Measurements from ENCODE around the gene OR10G7. TPM values are rescaled to one million over a fixed set of nuclear protein-coding genes. Genes with fewer than 3 reads are reported as not detected.

The OR10G7 gene
- total RNA-seq, 1 donor from 2014 or later: not detected

DNA sequence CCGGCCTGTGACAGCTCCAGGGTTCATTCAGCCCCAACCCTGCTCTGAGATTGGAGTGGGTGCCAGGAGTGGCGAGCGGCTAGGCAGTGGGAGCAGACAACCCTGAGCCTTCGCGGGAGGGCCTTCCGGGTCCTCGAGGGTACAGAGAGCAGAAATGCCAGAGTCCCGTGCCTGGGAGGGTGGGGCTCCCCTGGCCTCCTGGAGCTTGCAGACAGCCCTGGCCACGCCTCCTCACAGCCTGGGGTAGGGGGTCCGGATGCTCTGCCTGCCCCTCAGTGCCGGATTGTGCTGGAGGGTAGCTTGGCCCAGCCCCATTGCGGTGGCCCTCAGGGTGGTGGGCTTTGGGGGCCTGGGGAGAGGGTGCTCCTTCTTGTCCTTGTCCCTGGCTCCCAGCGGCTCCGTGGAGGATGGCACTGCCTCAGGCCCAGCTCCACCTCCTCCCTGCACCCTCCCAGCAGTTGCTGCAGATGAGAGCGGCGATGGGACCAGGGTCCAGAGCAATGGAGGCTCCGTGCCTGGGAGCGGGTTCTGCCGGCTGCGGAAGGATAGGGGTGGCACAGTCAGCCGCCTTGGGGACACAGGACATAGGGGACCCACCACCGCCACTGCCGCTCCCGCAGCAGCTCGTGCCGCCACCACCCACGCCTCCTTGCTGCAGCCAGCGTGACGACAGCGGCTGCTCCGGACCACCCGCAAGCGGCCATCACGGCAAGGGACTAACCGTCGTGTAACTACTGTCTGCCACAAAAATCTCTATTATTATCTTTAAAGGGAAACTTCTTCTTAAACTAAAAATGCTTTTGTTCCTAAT lies 34.9 kb upstream of the OR10G7 start:
- peak; percentile 40 for DNase-seq
- no peaks in the 10 kb centered on the region for H3K27me3 Mint-ChIP-seq (ENCODE audit: unreplicated experiment)
- H3K36me3 Mint-ChIP-seq (ENCODE audit: unreplicated experiment): no peaks in the 10 kb centered on the region
- H3K9me3 Mint-ChIP-seq (ENCODE audit: unreplicated experiment): no peaks in the 10 kb centered on the region
- H3K4me1 Mint-ChIP-seq (ENCODE audit: low read depth, unreplicated experiment): no peaks in the 10 kb centered on the region
- no peak overlapping the region for H3K27ac Mint-ChIP-seq (ENCODE audit: unreplicated experiment)
- peak overlapping the region; percentile 65 for H3K4me3 Mint-ChIP-seq (ENCODE audit: unreplicated experiment)
- TF ChIP-seq, protein P1, sequence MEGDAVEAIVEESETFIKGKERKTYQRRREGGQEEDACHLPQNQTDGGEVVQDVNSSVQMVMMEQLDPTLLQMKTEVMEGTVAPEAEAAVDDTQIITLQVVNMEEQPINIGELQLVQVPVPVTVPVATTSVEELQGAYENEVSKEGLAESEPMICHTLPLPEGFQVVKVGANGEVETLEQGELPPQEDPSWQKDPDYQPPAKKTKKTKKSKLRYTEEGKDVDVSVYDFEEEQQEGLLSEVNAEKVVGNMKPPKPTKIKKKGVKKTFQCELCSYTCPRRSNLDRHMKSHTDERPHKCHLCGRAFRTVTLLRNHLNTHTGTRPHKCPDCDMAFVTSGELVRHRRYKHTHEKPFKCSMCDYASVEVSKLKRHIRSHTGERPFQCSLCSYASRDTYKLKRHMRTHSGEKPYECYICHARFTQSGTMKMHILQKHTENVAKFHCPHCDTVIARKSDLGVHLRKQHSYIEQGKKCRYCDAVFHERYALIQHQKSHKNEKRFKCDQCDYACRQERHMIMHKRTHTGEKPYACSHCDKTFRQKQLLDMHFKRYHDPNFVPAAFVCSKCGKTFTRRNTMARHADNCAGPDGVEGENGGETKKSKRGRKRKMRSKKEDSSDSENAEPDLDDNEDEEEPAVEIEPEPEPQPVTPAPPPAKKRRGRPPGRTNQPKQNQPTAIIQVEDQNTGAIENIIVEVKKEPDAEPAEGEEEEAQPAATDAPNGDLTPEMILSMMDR (IDR thresholded peaks at IDR 0.05; ENCODE audit: partially characterized antibody, unreplicated experiment): no peak

DNA sequence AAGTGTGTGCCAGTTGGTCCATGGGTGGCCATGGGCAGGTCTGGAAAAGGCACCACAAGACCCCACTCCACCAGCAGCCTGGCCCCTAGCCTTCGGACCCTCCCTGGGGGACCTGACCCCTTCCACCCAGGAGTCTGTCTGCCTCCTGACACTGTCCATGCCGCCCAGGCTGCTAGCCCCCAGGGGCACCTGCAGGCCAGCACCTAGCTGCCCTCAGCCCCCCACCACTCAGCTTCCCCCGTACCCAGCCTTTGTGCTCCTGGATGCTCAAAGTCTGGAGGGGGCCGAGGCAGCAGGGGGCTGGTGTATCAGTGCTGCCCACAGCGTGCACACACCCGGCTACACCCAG lies 34.3 kb upstream of the OR10G7 start:
- TF ChIP-seq, protein P1 (IDR thresholded peaks at IDR 0.05; ENCODE audit: partially characterized antibody, unreplicated experiment): no peak
- DNase-seq: no peak
- H3K9me3 Mint-ChIP-seq (ENCODE audit: unreplicated experiment): no peaks in the 10 kb centered on the region
- H3K36me3 Mint-ChIP-seq (ENCODE audit: unreplicated experiment): no peaks in the 10 kb centered on the region
- no peaks in the 10 kb centered on the region for H3K27me3 Mint-ChIP-seq (ENCODE audit: unreplicated experiment)
- H3K4me3 Mint-ChIP-seq (ENCODE audit: unreplicated experiment): no peak overlapping the region
- no peaks in the 10 kb centered on the region for H3K4me1 Mint-ChIP-seq (ENCODE audit: low read depth, unreplicated experiment)
- H3K27ac Mint-ChIP-seq (ENCODE audit: unreplicated experiment): no peak overlapping the region

DNA sequence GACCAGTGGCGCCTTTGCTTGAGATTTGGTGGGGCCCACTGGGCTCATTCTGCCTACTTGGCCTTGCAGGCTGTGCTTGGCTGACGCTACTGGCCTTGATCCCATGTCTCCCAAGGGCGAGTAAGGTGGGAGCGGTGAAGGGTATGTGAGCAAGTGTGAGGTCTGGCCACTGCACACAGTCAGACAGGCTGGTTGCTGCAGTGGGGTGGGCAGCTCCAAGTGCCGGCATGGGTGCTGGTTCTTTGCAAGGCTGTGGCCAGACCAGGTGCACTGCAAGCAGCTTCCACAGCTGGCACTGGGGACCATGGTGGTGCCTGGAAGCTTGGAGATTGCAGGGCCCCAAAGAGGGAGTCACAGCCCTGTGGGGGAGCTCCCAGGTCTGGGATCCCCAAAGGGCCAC lies 33.4 kb upstream of the OR10G7 start:
- Mint-ChIP-seq H3K27me3 (ENCODE audit: unreplicated experiment) (no peaks in the 10 kb centered on the region), H3K36me3 (ENCODE audit: unreplicated experiment) (no peaks in the 10 kb centered on the region), H3K9me3 (ENCODE audit: unreplicated experiment) (peaks cover under 1% of the 10 kb centered on the region), H3K27ac (ENCODE audit: unreplicated experiment) (no peak overlapping the region), H3K4me3 (ENCODE audit: unreplicated experiment) (no peak overlapping the region), H3K4me1 (ENCODE audit: low read depth, unreplicated experiment) (peaks cover 4% of the 10 kb centered on the region)
- no peak for DNase-seq
- TF ChIP-seq, protein P1 (IDR thresholded peaks at IDR 0.05; ENCODE audit: partially characterized antibody, unreplicated experiment): no peak

DNA sequence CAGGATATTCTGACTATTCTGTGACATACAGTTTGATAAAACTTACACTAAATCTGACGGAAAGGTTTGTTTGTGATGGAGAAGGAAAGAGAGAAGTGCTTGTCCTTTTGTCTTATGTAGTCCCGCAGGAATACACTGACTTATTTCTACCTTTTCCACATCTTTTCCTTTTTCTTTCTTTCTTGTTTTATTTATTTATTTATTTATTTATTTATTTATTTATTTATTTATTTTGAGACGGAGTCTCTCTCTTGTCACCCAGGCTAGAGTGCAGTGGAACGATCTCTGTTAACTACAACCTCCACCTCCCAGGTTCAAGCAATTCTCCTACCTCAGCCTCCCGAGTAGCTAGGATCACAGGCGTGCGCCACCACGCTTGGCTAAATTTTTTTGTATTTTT lies 31.0 kb upstream of the OR10G7 start:
- Mint-ChIP-seq H3K9me3 (ENCODE audit: unreplicated experiment) (peaks cover 1% of the 10 kb centered on the region), H3K4me3 (ENCODE audit: unreplicated experiment) (no peak overlapping the region), H3K4me1 (ENCODE audit: low read depth, unreplicated experiment) (peaks cover 12% of the 10 kb centered on the region), H3K27ac (ENCODE audit: unreplicated experiment) (no peak overlapping the region), H3K27me3 (ENCODE audit: unreplicated experiment) (no peaks in the 10 kb centered on the region), H3K36me3 (ENCODE audit: unreplicated experiment) (no peaks in the 10 kb centered on the region)
- TF ChIP-seq, protein P1 (IDR thresholded peaks at IDR 0.05; ENCODE audit: partially characterized antibody, unreplicated experiment): no peak
- no peak for DNase-seq

DNA sequence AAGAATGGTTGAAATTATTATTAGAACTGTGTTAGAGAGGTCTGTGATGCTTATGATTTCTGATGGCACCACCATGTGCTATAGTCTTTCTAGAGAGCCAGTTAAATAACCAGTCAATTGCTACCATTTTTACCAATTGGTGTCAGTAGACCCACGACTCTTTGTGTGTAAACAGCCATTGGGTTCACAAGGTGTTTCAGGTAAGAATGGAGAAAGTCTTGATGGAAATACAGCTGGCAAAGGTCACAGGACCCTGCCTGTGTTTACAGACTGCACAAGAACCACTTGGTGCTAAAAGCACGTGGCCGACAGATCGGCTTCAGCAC lies 30.5 kb upstream of the OR10G7 start:
- Mint-ChIP-seq H3K27ac (ENCODE audit: unreplicated experiment) (no peak overlapping the region), H3K27me3 (ENCODE audit: unreplicated experiment) (no peaks in the 10 kb centered on the region), H3K4me1 (ENCODE audit: low read depth, unreplicated experiment) (peaks cover 12% of the 10 kb centered on the region), H3K36me3 (ENCODE audit: unreplicated experiment) (no peaks in the 10 kb centered on the region), H3K4me3 (ENCODE audit: unreplicated experiment) (no peak overlapping the region), H3K9me3 (ENCODE audit: unreplicated experiment) (peaks cover 1% of the 10 kb centered on the region)
- no peak for DNase-seq
- TF ChIP-seq, protein P1 (IDR thresholded peaks at IDR 0.05; ENCODE audit: partially characterized antibody, unreplicated experiment): no peak

All from glutamatergic neuron (in vitro differentiated cells).